ENCODE measurements around the gene N4BP2L2. TPM values are rescaled to one million over a fixed set of nuclear protein-coding genes. Genes with fewer than 3 reads are reported as not detected.
A peak's percentile ranks its signal among the peaks of the same experiment; 100 is the strongest.

N4BP2L2 gene
- total and polyA plus RNA-seq, 2 of the 13 experiments (the other 11 are each of a cell fraction or from before 2014, with no cell fraction given): 58.9 to 81.2 TPM

DNA sequence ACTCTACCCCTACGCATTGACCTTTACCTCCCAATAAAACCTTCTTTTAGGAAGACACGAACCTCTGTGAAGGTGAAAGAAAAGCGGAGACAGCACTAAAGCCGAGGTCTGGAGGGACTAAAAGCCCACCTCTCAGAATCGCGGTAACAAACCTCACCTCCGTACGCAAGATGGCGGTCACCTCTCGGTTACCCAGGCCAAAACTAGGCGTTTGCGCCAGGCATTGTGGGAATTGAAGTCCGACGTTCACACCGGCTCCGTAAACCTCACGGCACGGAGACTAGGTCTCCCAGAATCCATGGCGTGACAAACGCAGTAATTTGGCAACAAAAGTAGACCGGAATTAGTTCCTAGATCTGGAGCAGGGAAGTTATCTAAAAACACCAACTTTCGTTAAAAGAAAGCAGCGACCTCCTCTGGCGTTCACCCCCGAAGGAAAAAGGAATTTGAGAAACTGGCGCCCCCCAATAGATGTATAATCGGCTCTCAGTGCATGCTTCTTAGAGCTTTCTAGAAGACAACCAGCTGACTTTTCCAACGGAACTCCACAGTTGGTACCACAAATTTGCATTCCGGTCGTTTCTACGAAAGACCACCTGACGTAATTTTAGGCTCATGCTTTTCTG is at the start of gene N4BP2L2 (continued):
- TF ChIP-seq, protein P1, sequence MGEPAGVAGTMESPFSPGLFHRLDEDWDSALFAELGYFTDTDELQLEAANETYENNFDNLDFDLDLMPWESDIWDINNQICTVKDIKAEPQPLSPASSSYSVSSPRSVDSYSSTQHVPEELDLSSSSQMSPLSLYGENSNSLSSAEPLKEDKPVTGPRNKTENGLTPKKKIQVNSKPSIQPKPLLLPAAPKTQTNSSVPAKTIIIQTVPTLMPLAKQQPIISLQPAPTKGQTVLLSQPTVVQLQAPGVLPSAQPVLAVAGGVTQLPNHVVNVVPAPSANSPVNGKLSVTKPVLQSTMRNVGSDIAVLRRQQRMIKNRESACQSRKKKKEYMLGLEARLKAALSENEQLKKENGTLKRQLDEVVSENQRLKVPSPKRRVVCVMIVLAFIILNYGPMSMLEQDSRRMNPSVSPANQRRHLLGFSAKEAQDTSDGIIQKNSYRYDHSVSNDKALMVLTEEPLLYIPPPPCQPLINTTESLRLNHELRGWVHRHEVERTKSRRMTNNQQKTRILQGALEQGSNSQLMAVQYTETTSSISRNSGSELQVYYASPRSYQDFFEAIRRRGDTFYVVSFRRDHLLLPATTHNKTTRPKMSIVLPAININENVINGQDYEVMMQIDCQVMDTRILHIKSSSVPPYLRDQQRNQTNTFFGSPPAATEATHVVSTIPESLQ (CRISPR knock-in tag; conservative IDR thresholded peaks at IDR 0.05): no peak
- no peak for TF ChIP-seq SOX6 (IDR thresholded peaks at IDR 0.05)
- peak; percentile 49 for TF ChIP-seq SOX6 (CRISPR knock-in tag; IDR thresholded peaks at IDR 0.05)
- TF ChIP-seq ZNF382 (CRISPR knock-in tag; IDR thresholded peaks at IDR 0.05; ENCODE audit: borderline replicate concordance): no peak
- TF ChIP-seq ZNF224 (CRISPR knock-in tag; IDR thresholded peaks at IDR 0.05): no peak; the same call in 1 of the 2 replicates
- no peak for TF ChIP-seq NPAS2 (CRISPR knock-in tag; IDR thresholded peaks at IDR 0.05; ENCODE audit: borderline replicate concordance)
- TF ChIP-seq ZNF567 (CRISPR knock-in tag; IDR thresholded peaks at IDR 0.05; ENCODE audit: borderline replicate concordance): no peak
- TF ChIP-seq ZNF83 (CRISPR knock-in tag; IDR thresholded peaks at IDR 0.05; ENCODE audit: borderline replicate concordance): no peak
- no peak for TF ChIP-seq U2AF1 (optimal IDR thresholded peaks at IDR 0.05; ENCODE audit: low read depth, low read length)
- TF ChIP-seq, protein P2, sequence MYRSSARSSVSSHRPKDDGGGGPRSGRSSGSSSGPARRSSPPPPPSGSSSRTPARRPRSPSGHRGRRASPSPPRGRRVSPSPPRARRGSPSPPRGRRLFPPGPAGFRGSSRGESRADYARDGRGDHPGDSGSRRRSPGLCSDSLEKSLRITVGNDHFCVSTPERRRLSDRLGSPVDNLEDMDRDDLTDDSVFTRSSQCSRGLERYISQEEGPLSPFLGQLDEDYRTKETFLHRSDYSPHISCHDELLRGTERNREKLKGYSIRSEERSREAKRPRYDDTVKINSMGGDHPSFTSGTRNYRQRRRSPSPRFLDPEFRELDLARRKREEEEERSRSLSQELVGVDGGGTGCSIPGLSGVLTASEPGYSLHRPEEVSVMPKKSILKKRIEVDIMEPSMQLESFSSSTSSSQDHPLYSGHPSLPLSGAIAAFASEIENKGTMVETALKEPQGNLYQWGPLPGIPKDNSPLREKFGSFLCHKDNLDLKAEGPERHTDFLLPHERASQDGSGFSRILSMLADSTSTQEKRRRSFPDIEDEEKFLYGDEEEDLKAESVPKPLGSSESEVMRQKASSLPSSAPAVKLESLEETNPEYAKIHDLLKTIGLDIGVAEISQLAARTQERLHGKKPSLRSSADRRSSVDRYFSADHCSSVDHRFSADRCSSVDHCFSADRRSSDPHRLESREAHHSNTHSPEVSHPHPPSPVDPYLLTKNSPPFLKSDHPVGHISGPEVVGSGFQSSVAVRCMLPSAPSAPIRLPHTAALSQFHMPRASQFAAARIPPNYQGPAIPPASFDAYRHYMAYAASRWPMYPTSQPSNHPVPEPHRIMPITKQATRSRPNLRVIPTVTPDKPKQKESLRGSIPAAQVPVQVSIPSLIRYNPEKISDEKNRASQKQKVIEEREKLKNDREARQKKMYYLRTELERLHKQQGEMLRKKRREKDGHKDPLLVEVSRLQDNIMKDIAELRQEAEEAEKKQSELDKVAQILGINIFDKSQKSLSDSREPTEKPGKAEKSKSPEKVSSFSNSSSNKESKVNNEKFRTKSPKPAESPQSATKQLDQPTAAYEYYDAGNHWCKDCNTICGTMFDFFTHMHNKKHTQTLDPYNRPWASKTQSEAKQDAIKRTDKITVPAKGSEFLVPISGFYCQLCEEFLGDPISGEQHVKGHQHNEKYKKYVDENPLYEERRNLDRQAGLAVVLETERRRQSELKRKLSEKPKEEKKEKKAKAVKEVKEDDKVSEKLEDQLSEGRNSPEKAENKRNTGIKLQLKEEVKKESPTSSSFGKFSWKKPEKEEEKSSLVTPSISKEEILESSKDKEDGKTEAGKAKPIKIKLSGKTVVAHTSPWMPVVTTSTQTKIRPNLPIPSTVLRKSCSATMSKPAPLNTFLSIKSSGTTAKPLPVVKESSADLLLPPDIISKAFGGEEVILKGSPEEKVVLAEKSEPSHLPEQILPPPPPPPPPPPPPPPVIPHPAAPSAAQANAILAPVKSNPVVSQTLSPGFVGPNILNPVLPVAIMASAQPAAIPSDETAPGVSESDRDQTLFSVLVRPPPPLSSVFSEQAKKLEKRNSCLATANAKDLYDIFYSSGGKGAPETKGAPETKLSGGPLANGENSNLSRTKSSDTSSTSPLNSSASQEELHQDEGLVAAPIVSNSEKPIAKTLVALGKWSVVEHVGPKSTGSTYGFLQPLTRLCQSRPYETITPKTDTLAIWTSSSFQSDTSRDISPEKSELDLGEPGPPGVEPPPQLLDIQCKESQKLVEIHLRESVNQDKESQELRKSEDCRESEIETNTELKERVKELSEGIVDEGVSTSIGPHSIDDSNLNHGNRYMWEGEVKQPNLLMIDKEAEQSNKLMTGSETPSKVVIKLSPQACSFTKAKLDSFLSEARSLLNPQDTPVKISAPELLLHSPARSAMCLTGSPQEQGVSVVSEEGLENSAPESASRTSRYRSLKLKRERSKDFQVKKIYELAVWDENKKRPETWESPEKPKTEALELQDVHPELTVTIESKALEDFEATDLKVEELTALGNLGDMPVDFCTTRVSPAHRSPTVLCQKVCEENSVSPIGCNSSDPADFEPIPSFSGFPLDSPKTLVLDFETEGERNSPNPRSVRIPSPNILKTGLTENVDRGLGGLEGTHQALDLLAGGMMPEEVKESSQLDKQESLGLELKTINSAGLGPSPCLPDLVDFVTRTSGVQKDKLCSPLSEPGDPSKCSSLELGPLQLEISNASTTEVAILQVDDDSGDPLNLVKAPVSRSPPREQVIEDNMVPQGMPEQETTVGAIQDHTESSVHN (CRISPR knock-in tag; IDR thresholded peaks at IDR 0.05): no peak
- no peak for TF ChIP-seq ZNF180 (CRISPR knock-in tag; IDR thresholded peaks at IDR 0.05; ENCODE audit: borderline replicate concordance, low read depth)
- TF ChIP-seq, protein P3, sequence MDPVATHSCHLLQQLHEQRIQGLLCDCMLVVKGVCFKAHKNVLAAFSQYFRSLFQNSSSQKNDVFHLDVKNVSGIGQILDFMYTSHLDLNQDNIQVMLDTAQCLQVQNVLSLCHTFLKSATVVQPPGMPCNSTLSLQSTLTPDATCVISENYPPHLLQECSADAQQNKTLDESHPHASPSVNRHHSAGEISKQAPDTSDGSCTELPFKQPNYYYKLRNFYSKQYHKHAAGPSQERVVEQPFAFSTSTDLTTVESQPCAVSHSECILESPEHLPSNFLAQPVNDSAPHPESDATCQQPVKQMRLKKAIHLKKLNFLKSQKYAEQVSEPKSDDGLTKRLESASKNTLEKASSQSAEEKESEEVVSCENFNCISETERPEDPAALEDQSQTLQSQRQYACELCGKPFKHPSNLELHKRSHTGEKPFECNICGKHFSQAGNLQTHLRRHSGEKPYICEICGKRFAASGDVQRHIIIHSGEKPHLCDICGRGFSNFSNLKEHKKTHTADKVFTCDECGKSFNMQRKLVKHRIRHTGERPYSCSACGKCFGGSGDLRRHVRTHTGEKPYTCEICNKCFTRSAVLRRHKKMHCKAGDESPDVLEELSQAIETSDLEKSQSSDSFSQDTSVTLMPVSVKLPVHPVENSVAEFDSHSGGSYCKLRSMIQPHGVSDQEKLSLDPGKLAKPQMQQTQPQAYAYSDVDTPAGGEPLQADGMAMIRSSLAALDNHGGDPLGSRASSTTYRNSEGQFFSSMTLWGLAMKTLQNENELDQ (CRISPR knock-in tag; IDR thresholded peaks at IDR 0.05; ENCODE audit: borderline replicate concordance): no peak
- peak; percentile 86 for TF ChIP-seq TARDBP (CRISPR knock-in tag; IDR thresholded peaks at IDR 0.05)
- TF ChIP-seq ZNF614 (CRISPR knock-in tag; IDR thresholded peaks at IDR 0.05; ENCODE audit: borderline replicate concordance): no peak
- no peak for TF ChIP-seq ZSCAN12 (CRISPR knock-in tag; IDR thresholded peaks at IDR 0.05)
- peak; percentile 83 for TF ChIP-seq POGZ (CRISPR knock-in tag; IDR thresholded peaks at IDR 0.05)
- no peak for TF ChIP-seq ZNF75D (CRISPR knock-in tag; IDR thresholded peaks at IDR 0.05; ENCODE audit: borderline replicate concordance)
